Stimulated activated naive B cell treated with anti-CD40 and anti-IgM and Interleukin-4, amounts not matched to agents 10 μg/mL and 1 μg/mL and 100 μg/mL, for 72 hours (primary cell): ENCODE measurements around the gene DKK3.

Experiments used
- ATAC-seq, 2 donors: fragments of 150-1000 bp; cut with Tn5 transposase; replicated peaks; 2 replicates each; pipeline ENCODE4 v1.10.0; 2021; ENCODE audit warnings: moderate library complexity in 1 of 2
- DNase-seq: peaks from one replicate; pipeline ENCODE4 v3.0.0; 2021
- H3K27ac Mint-ChIP-seq: one replicate; pipeline ENCODE4 v1.8.0; 2022; ENCODE audit warnings: mild to moderate bottlenecking, mixed read lengths
- H3K27me3 Mint-ChIP-seq, 2 donors: one replicate each; pipeline ENCODE4 v1.8.0; 2022; ENCODE audit warnings: mixed read lengths in 2 of 2
- H3K36me3 Mint-ChIP-seq, 2 donors: one replicate each; pipeline ENCODE4 v1.8.0; 2022; ENCODE audit warnings: mixed read lengths in 2 of 2, mild to moderate bottlenecking in 1 of 2
- H3K4me1 Mint-ChIP-seq, 2 donors: one replicate each; pipeline ENCODE4 v1.8.0; 2022; ENCODE audit warnings: mixed read lengths in 2 of 2, mild to moderate bottlenecking in 1 of 2
- H3K4me3 Mint-ChIP-seq, 2 donors: one replicate each; pipeline ENCODE4 v1.8.0; 2022; ENCODE audit warnings: mild to moderate bottlenecking in 2 of 2, mixed read lengths in 2 of 2, moderate library complexity in 1 of 2
- H3K9me3 Mint-ChIP-seq, 2 donors: one replicate each; pipeline ENCODE4 v1.8.0; 2022; ENCODE audit warnings: mixed read lengths in 2 of 2, mild to moderate bottlenecking in 1 of 2

Gene DKK3

GRCh38 chr11:11977206-11977938, 31.1 kb downstream of the DKK3 start:
- no peak overlapping the region for H3K4me3 Mint-ChIP-seq
- no peak overlapping the region for H3K27ac Mint-ChIP-seq
- peaks cover 3 to 6% of the 10 kb centered on the region in 2 donors for H3K9me3 Mint-ChIP-seq
- peaks cover 0 to 1% of the 10 kb centered on the region in 2 donors for H3K36me3 Mint-ChIP-seq
- DNase-seq (no peak), ATAC-seq (no peak)
- peaks cover 0 to 6% of the 10 kb centered on the region in 2 donors for H3K4me1 Mint-ChIP-seq
- H3K27me3 Mint-ChIP-seq = peaks cover 5 to 11% of the 10 kb centered on the region in 2 donors

GRCh38 chr11:11976481-11977127, 31.8 kb downstream of the DKK3 start:
- H3K27ac Mint-ChIP-seq = no peak overlapping the region
- peaks cover 0 to 6% of the 10 kb centered on the region in 2 donors for H3K4me1 Mint-ChIP-seq
- ATAC-seq (no peak), DNase-seq (no peak)
- peaks cover 3 to 6% of the 10 kb centered on the region in 2 donors for H3K9me3 Mint-ChIP-seq
- no peak overlapping the region for H3K4me3 Mint-ChIP-seq
- H3K36me3 Mint-ChIP-seq = peaks cover 0 to 1% of the 10 kb centered on the region in 2 donors
- peaks cover 2 to 5% of the 10 kb centered on the region in 2 donors for H3K27me3 Mint-ChIP-seq

GRCh38 chr11:11975201-11976092, 33.0 kb downstream of the DKK3 start:
- Mint-ChIP-seq H3K27ac (no peak overlapping the region), H3K36me3 (peaks cover 0 to 1% of the 10 kb centered on the region in 2 donors), H3K9me3 (peaks cover 3 to 6% of the 10 kb centered on the region in 2 donors), H3K4me1 (peaks cover 0 to 6% of the 10 kb centered on the region in 2 donors), H3K27me3 (no peaks in the 10 kb centered on the region), H3K4me3 (no peak overlapping the region)
- DNase-seq (no peak), ATAC-seq (no peak)

- peaks cover 0 to 6% of the 10 kb centered on the region in 2 donors for H3K4me1 Mint-ChIP-seq
- peaks cover 3 to 6% of the 10 kb centered on the region in 2 donors for H3K9me3 Mint-ChIP-seq
- H3K27me3 Mint-ChIP-seq = no peaks in the 10 kb centered on the region
- ATAC-seq (no peak), DNase-seq (no peak)
- H3K36me3 Mint-ChIP-seq = peaks cover 0 to 1% of the 10 kb centered on the region in 2 donors
- no peak overlapping the region for H3K27ac Mint-ChIP-seq
- H3K4me3 Mint-ChIP-seq = no peak overlapping the region
Observed at GRCh38 chr11:11973866-11974265, 34.6 kb downstream of the DKK3 start.

DNA sequence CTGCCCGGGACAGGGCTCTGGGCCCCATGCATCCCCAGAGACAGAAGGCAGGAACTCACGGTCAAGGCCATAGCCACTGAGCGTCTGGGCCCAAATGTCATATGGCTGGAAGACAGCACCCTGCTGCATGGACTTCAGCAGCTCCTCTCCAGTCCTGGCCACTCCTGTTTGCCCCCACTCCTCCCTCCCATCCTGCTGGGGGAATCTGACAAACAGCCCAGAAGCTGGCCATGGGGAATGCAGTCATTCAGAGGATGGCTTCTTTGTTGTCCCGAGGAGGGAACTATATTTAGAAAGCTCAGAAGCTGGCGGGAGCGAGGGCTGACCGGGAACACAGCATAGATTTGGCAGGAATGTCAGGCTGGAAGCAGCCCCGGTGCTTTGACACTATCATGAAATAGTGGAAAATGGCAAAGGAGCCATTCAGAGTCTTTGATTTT, 35.0 kb downstream of the DKK3 start:
- DNase-seq (no peak), ATAC-seq (no peak)
- H3K4me1 Mint-ChIP-seq = peaks cover 0 to 3% of the 10 kb centered on the region in 2 donors
- H3K9me3 Mint-ChIP-seq = peaks cover 2 to 5% of the 10 kb centered on the region in 2 donors
- no peak overlapping the region for H3K4me3 Mint-ChIP-seq
- no peak overlapping the region for H3K27ac Mint-ChIP-seq
- H3K36me3 Mint-ChIP-seq = peaks cover 0 to 1% of the 10 kb centered on the region in 2 donors
- H3K27me3 Mint-ChIP-seq = no peaks in the 10 kb centered on the region

GRCh38 chr11:11972730-11973341, 35.6 kb downstream of the DKK3 start:
- no peak for ATAC-seq
- H3K27ac Mint-ChIP-seq = no peak overlapping the region

GRCh38 chr11:11971906-11972547, 36.4 kb downstream of the DKK3 start:
- H3K36me3 Mint-ChIP-seq = no peaks in the 10 kb centered on the region
- H3K4me1 Mint-ChIP-seq = no peaks in the 10 kb centered on the region
- DNase-seq (no peak), ATAC-seq (no peak)
- H3K27ac Mint-ChIP-seq = no peak overlapping the region
- H3K4me3 Mint-ChIP-seq = no peak overlapping the region
- no peaks in the 10 kb centered on the region for H3K9me3 Mint-ChIP-seq
- H3K27me3 Mint-ChIP-seq = peaks cover under 1% of the 10 kb centered on the region in 2 donors

More at GRCh38 chr11:11972730-11973341, 35.6 kb downstream of the DKK3 start:
- no peaks in the 10 kb centered on the region for H3K4me1 Mint-ChIP-seq
- no peaks in the 10 kb centered on the region for H3K36me3 Mint-ChIP-seq
- DNase-seq = no peak
- H3K4me3 Mint-ChIP-seq = no peak overlapping the region
- no peaks in the 10 kb centered on the region for H3K9me3 Mint-ChIP-seq
- H3K27me3 Mint-ChIP-seq = no peaks in the 10 kb centered on the region

DNA sequence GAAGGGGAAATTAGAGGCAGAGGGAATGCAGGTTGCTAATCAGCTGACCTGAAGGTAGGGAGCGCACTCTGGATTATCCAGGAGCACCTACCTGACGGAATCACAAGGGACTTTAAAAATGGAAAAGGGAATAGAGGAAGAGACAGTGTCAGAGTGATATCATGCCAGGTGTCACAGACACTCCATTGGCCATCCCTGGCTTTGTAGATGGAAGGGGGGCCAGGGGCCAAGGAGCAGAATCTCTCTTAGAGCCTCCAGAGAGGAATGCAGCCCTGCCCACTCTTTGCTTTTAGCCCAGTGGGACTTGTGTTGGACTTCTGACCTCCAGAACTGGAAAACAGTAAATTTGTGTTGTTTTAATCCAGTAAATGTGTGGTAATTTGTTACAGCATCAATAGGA, 37.9 kb downstream of the DKK3 start:
- Mint-ChIP-seq H3K4me1 (peaks cover 0 to 2% of the 10 kb centered on the region in 2 donors), H3K27me3 (peaks cover 13 to 15% of the 10 kb centered on the region in 2 donors), H3K9me3 (no peaks in the 10 kb centered on the region), H3K36me3 (no peaks in the 10 kb centered on the region), H3K27ac (no peak overlapping the region), H3K4me3 (no peak overlapping the region)
- no peak for DNase-seq
- ATAC-seq = no peak

DNA sequence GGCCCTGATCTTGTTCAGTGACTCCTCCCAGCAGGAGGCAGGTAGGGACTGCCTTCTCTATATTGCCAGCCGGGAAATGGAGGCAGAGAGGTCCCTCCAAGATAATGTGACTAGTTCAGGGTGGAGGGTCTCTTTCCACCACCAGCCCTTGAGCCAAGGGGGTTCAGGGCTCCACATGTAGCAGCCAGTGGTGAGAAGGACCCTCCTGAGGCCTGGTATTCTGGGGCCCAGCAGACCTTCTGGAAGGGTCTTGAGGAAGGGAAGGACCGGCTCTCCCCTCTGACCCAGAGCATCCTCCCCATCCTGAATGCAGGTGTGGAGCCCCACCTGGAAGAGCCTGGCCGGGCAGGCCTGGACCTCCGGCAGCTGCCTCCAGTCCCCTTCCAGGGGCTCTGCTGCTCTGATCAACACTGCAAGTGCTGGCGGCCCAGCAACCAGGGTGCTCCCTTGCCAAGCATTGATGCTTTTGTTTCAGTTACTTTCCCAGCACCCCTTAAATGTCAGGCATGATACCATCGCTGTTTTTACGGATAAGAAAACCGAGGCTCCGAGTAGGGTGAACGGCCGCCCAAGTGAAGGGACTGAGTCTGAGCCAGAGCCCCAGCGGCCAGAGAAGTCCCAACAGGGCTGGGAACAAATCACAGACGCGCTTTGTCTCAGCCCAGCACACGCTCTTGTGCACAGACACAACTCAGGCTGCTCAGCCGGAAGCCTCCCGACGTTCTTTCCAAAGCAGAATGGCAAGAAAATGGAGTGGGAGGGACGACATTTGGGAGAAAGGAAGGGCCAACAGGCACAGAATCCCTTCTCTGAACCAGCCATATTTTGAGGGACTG, 38.8 kb downstream of the DKK3 start:
- DNase-seq (no peak), ATAC-seq (no peak)
- peaks cover 0 to 2% of the 10 kb centered on the region in 2 donors for H3K4me1 Mint-ChIP-seq
- H3K36me3 Mint-ChIP-seq = no peaks in the 10 kb centered on the region
- no peaks in the 10 kb centered on the region for H3K9me3 Mint-ChIP-seq
- H3K4me3 Mint-ChIP-seq = no peak overlapping the region
- no peak overlapping the region for H3K27ac Mint-ChIP-seq
- peaks cover 18% of the 10 kb centered on the region in 2 donors for H3K27me3 Mint-ChIP-seq

DNA sequence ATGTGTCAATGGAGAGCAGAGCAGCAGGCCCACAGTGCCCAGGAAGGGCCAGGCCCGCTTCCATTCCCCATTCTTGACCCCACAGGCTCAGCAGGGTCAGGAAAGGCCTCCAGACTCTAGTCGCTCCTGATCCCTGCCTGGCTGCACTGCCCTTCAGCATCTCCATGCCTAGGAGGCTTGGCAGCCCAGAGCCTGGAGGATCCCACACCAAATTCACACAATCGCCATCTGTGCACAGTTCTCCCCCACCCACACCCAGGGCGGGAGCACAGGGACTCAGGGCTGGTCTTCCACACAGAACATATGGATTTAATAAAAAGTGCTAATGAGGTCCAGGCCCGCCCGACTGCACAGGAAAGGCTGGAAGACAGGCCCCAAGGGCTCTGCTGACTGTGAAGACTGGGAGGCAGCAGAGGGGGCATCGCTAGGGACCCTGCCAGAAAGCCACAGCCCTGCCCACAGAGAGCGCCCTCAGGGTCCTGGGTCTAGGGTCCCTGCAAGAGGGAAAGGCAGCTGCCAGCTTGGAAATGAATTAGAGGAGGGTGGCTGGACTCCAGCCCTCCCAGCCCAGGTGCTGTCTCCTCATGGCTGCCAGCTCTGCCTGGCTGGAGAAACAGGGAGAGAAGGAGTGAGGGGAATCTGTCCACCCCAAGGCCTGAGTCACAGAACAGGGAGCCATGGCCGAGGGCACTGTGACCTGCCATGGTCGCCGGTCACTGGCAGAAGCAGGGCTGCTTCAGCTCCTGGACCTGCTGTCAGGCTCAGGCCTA, 39.7 kb downstream of the DKK3 start:
- DNase-seq = no peak
- Mint-ChIP-seq H3K9me3 (no peaks in the 10 kb centered on the region), H3K27me3 (peaks cover 21 to 23% of the 10 kb centered on the region in 2 donors), H3K36me3 (no peaks in the 10 kb centered on the region), H3K4me1 (peaks cover 0 to 2% of the 10 kb centered on the region in 2 donors), H3K27ac (no peak overlapping the region), H3K4me3 (no peak overlapping the region)
- ATAC-seq = no peak

DNA sequence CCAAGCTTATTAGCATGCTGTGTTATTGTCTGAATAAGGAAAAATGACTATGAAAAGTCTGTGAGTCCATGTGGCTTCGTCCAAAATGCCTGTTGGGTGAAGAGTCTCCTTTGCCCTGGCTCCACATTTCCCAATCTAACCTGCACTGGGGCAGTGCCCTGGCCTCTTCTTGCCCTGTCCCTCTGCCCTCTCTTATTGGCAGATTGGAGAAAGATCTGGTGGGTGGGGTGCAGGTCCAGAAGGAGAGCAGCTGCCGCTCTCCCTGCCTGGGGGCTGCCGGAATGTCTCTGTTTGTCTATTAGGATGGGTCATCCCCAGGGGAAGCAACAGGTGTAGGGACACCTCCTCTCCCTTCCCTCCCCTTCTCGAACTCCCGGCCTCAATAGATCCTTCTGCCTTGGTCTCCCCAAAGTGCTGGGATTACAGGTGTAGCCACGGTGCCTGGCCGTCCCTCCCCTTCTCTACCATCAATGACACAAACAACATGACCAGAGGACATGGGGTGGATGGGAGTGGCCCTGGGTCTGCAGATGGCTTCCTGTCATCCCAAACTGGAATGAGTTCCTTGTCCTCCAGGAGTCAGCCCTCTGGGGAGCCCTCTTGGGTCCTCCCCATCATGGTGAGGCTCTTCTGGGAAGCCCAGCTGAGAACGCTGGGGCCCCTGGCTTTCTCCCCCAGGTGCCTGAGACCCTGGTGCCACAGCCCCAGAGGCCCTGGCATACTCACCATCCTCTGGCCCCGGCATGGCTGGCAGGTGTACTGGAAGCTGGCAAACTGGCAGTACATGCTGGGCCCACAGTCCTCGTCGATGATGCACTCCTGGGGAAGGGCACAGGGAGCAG, 40.5 kb downstream of the DKK3 start:
- ATAC-seq = no peak
- Mint-ChIP-seq H3K27ac (no peak overlapping the region), H3K36me3 (no peaks in the 10 kb centered on the region), H3K4me3 (no peak overlapping the region), H3K9me3 (no peaks in the 10 kb centered on the region), H3K4me1 (peaks cover 0 to 2% of the 10 kb centered on the region in 2 donors), H3K27me3 (peaks cover 21 to 23% of the 10 kb centered on the region in 2 donors)
- no peak for DNase-seq
